Stimulated activated naive B cell treated with anti-CD40 and anti-IgM and Interleukin-4, amounts not matched to agents 10 μg/mL and 1 μg/mL and 100 μg/mL, for 72 hours (primary cell): ENCODE measurements around the gene NACC1.
A peak's percentile ranks its signal among the peaks of the same experiment; 100 is the strongest.

Experiments used
- ATAC-seq, 2 donors: fragments of 150-1000 bp; cut with Tn5 transposase; replicated peaks; 2 replicates each; pipeline ENCODE4 v1.10.0; 2021; ENCODE audit warnings: moderate library complexity in 1 of 2
- DNase-seq: peaks from one replicate; pipeline ENCODE4 v3.0.0; 2021
- H3K27ac Mint-ChIP-seq: one replicate; pipeline ENCODE4 v1.8.0; 2022; ENCODE audit warnings: mild to moderate bottlenecking, mixed read lengths
- H3K27me3 Mint-ChIP-seq, 2 donors: one replicate each; pipeline ENCODE4 v1.8.0; 2022; ENCODE audit warnings: mixed read lengths in 2 of 2
- H3K36me3 Mint-ChIP-seq, 2 donors: one replicate each; pipeline ENCODE4 v1.8.0; 2022; ENCODE audit warnings: mixed read lengths in 2 of 2, mild to moderate bottlenecking in 1 of 2
- H3K4me1 Mint-ChIP-seq, 2 donors: one replicate each; pipeline ENCODE4 v1.8.0; 2022; ENCODE audit warnings: mixed read lengths in 2 of 2, mild to moderate bottlenecking in 1 of 2
- H3K4me3 Mint-ChIP-seq, 2 donors: one replicate each; pipeline ENCODE4 v1.8.0; 2022; ENCODE audit warnings: mild to moderate bottlenecking in 2 of 2, mixed read lengths in 2 of 2, moderate library complexity in 1 of 2
- H3K9me3 Mint-ChIP-seq, 2 donors: one replicate each; pipeline ENCODE4 v1.8.0; 2022; ENCODE audit warnings: mixed read lengths in 2 of 2, mild to moderate bottlenecking in 1 of 2

The NACC1 gene

GRCh38 chr19:13092606-13093235 lies 25.3 kb upstream of the NACC1 start:
- Mint-ChIP-seq H3K36me3 (no peaks in the 10 kb centered on the region), H3K4me3 (no peak overlapping the region), H3K4me1 (peaks cover 26 to 34% of the 10 kb centered on the region in 2 donors), H3K27me3 (no peaks in the 10 kb centered on the region), H3K9me3 (no peaks in the 10 kb centered on the region), H3K27ac (no peak overlapping the region)
- DNase-seq = no peak
- ATAC-seq = no peak

GRCh38 chr19:13093407-13094105 lies 24.5 kb upstream of the NACC1 start:
- H3K4me3 Mint-ChIP-seq = peak overlapping the region in 1 of 2 donors; percentile 87
- peaks cover 2 to 3% of the 10 kb centered on the region in 2 donors for H3K36me3 Mint-ChIP-seq
- no peaks in the 10 kb centered on the region for H3K27me3 Mint-ChIP-seq
- no peaks in the 10 kb centered on the region for H3K9me3 Mint-ChIP-seq
- ATAC-seq (peak; percentile 68 to 74), DNase-seq (peak; percentile 74)
- H3K4me1 Mint-ChIP-seq = peaks cover 33 to 42% of the 10 kb centered on the region in 2 donors
- peak overlapping the region; percentile 47 for H3K27ac Mint-ChIP-seq

GRCh38 chr19:13094106-13094504 lies 24.0 kb upstream of the NACC1 start:
- peak in 1 of 2 donors; percentile 1 for ATAC-seq
- peak overlapping the region; percentile 93 for H3K27ac Mint-ChIP-seq

GRCh38 chr19:13094771-13095392 lies 23.2 kb upstream of the NACC1 start:
- Mint-ChIP-seq H3K4me3 (peak overlapping the region; percentile 80 to 87), H3K4me1 (peaks cover 40 to 55% of the 10 kb centered on the region in 2 donors), H3K27ac (peak overlapping the region; percentile 93), H3K27me3 (no peaks in the 10 kb centered on the region), H3K9me3 (no peaks in the 10 kb centered on the region), H3K36me3 (peaks cover 6 to 11% of the 10 kb centered on the region in 2 donors)
- peak; percentile 69 for DNase-seq
- ATAC-seq = peak; percentile 43 to 52

More at GRCh38 chr19:13094106-13094504, 24.0 kb upstream of the NACC1 start:
- H3K27me3 Mint-ChIP-seq = no peaks in the 10 kb centered on the region
- peaks cover 36 to 47% of the 10 kb centered on the region in 2 donors for H3K4me1 Mint-ChIP-seq
- peak overlapping the region; percentile 80 to 87 for H3K4me3 Mint-ChIP-seq
- DNase-seq = no peak
- H3K9me3 Mint-ChIP-seq = no peaks in the 10 kb centered on the region
- peaks cover 3 to 6% of the 10 kb centered on the region in 2 donors for H3K36me3 Mint-ChIP-seq

GRCh38 chr19:13095393-13095784 lies 22.7 kb upstream of the NACC1 start:
- H3K4me3 Mint-ChIP-seq = peak overlapping the region; percentile 80 to 87

GRCh38 chr19:13095934-13096927 lies 21.8 kb upstream of the NACC1 start:
- Mint-ChIP-seq H3K4me1 (peaks cover 44 to 69% of the 10 kb centered on the region in 2 donors), H3K4me3 (peak overlapping the region; percentile 80 to 87), H3K36me3 (peaks cover 13 to 20% of the 10 kb centered on the region in 2 donors)

More at GRCh38 chr19:13095393-13095784, 22.7 kb upstream of the NACC1 start:
- Mint-ChIP-seq H3K27ac (peak overlapping the region; percentile 25), H3K4me1 (peaks cover 43 to 60% of the 10 kb centered on the region in 2 donors), H3K9me3 (peaks cover 0 to 4% of the 10 kb centered on the region in 2 donors), H3K27me3 (no peaks in the 10 kb centered on the region), H3K36me3 (peaks cover 11 to 16% of the 10 kb centered on the region in 2 donors)
- DNase-seq (peak; percentile 45), ATAC-seq (peak; percentile 17 to 19)

GRCh38 chr19:13097033-13097462 lies 21.0 kb upstream of the NACC1 start:
- Mint-ChIP-seq H3K27ac (peak overlapping the region; percentile 90), H3K27me3 (no peaks in the 10 kb centered on the region), H3K36me3 (peaks cover 13 to 26% of the 10 kb centered on the region in 2 donors), H3K4me1 (peaks cover 50 to 77% of the 10 kb centered on the region in 2 donors), H3K4me3 (peak overlapping the region; percentile 78 to 87), H3K9me3 (peaks cover 0 to 4% of the 10 kb centered on the region in 2 donors)
- no peak for ATAC-seq
- DNase-seq = no peak

More at GRCh38 chr19:13095934-13096927, 21.8 kb upstream of the NACC1 start:
- H3K27ac Mint-ChIP-seq = peak overlapping the region; percentile 90
- peaks cover 0 to 4% of the 10 kb centered on the region in 2 donors for H3K9me3 Mint-ChIP-seq
- ATAC-seq (no peak), DNase-seq (peak; percentile 35)
- no peaks in the 10 kb centered on the region for H3K27me3 Mint-ChIP-seq

- Mint-ChIP-seq H3K9me3 (peaks cover 0 to 4% of the 10 kb centered on the region in 2 donors), H3K36me3 (peaks cover 13 to 28% of the 10 kb centered on the region in 2 donors), H3K27ac (peak overlapping the region; percentile 94), H3K4me3 (peak overlapping the region; percentile 81 to 87), H3K4me1 (peaks cover 50 to 80% of the 10 kb centered on the region in 2 donors), H3K27me3 (no peaks in the 10 kb centered on the region)
- ATAC-seq (peak; percentile 4 to 5), DNase-seq (no peak)
These were observed 20.4 kb upstream of the NACC1 start for GRCh38 chr19:13097463-13098258.

GRCh38 chr19:13098277-13099072 lies 19.6 kb upstream of the NACC1 start:
- H3K9me3 Mint-ChIP-seq = peaks cover 0 to 4% of the 10 kb centered on the region in 2 donors
- H3K27ac Mint-ChIP-seq = peak overlapping the region; percentile 94
- ATAC-seq = no peak
- H3K36me3 Mint-ChIP-seq = peaks cover 13 to 28% of the 10 kb centered on the region in 2 donors
- peaks cover 52 to 86% of the 10 kb centered on the region in 2 donors for H3K4me1 Mint-ChIP-seq
- H3K27me3 Mint-ChIP-seq = no peaks in the 10 kb centered on the region
- peak; percentile 30 for DNase-seq
- H3K4me3 Mint-ChIP-seq = peak overlapping the region; percentile 84 to 87

GRCh38 chr19:13099073-13099999 lies 18.7 kb upstream of the NACC1 start:
- peaks cover 49 to 88% of the 10 kb centered on the region in 2 donors for H3K4me1 Mint-ChIP-seq
- DNase-seq = peak; percentile 57

GRCh38 chr19:13100031-13100588 lies 18.0 kb upstream of the NACC1 start:
- peaks cover 49 to 88% of the 10 kb centered on the region in 2 donors for H3K4me1 Mint-ChIP-seq
- ATAC-seq (peak; percentile 28 to 29), DNase-seq (peak; percentile 68)
- peak overlapping the region; percentile 92 to 94 for H3K4me3 Mint-ChIP-seq
- peaks cover 17 to 32% of the 10 kb centered on the region in 2 donors for H3K36me3 Mint-ChIP-seq
- no peaks in the 10 kb centered on the region for H3K27me3 Mint-ChIP-seq
- H3K27ac Mint-ChIP-seq = peak overlapping the region; percentile 94
- H3K9me3 Mint-ChIP-seq = peaks cover 0 to 4% of the 10 kb centered on the region in 2 donors

More at GRCh38 chr19:13099073-13099999, 18.7 kb upstream of the NACC1 start:
- Mint-ChIP-seq H3K27me3 (no peaks in the 10 kb centered on the region), H3K36me3 (peaks cover 14 to 28% of the 10 kb centered on the region in 2 donors), H3K27ac (peak overlapping the region; percentile 94), H3K4me3 (peak overlapping the region; percentile 92 to 94), H3K9me3 (peaks cover 0 to 4% of the 10 kb centered on the region in 2 donors)
- no peak for ATAC-seq
